Astrocyte of the spinal cord (primary cell): ENCODE data around the gene FGD3.

Experiments
- DNase-seq: peaks from one replicate; pipeline ENCODE4 v3.0.0; 2011; ENCODE audit warnings: low read depth, low spot score
- H3K4me3 ChIP-seq: 2 replicates; pipeline ENCODE4 v1.5.1; 2011; ENCODE audit warnings: low read depth, mild to moderate bottlenecking, low read length, moderate library complexity
- CTCF ChIP-seq: IDR thresholded peaks from 2 replicates; pipeline ENCODE4 v1.5.1; 2012; ENCODE audit warnings: low read depth, mild to moderate bottlenecking, low read length, inconsistent platforms
- in situ Hi-C: cut with HindIII; loops from 2 replicates; pipeline ENCODE4 v1.10.0; 2017; ENCODE audit warnings: low sequenced_read_pairs

Gene FGD3

GRCh38 chr9:92934321-92934720 is 13.0 kb upstream of the FGD3 start:
- no peak overlapping the region for H3K4me3 ChIP-seq
- in situ Hi-C loops, result no loop called here
- TF ChIP-seq CTCF, result no peak
- DNase-seq, result no peak

DNA sequence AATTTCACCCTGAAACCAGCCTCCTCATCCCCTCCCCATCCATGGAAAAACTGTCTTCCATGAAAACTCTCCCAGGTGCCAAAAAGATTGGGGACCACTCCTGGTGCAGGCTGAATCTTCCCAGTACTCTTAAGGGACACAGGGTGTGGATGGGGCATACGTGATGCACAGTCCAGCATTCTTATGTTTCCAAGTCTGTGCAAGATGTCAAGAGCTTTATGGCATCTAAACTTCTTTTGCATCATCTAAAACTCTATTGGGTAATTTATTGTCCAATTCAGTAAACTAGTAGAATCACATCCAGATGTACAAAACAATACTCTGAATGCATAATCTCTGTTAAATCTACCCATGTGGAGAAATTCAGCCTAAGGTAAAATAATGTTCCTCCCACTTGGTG is 9.3 kb upstream of the FGD3 start:
- TF ChIP-seq CTCF, result no peak
- H3K4me3 ChIP-seq, result no peak overlapping the region
- in situ Hi-C loops, result no loop called here
- no peak for DNase-seq

- no peak for DNase-seq
- no peak for TF ChIP-seq CTCF
- in situ Hi-C loops, result no loop called here
- no peak overlapping the region for H3K4me3 ChIP-seq
Observed at GRCh38 chr9:92941861-92942260, 5.5 kb upstream of the FGD3 start.

GRCh38 chr9:92942688-92943616 is 4.4 kb upstream of the FGD3 start:
- no peak for TF ChIP-seq CTCF
- in situ Hi-C loops, result no loop called here
- H3K4me3 ChIP-seq, result no peak overlapping the region
- DNase-seq, result no peak

- H3K4me3 ChIP-seq, result no peak overlapping the region
- in situ Hi-C loops, result no loop called here
- no peak for TF ChIP-seq CTCF
- no peak for DNase-seq
Observed at GRCh38 chr9:92944921-92945320, 2.4 kb upstream of the FGD3 start.

DNA sequence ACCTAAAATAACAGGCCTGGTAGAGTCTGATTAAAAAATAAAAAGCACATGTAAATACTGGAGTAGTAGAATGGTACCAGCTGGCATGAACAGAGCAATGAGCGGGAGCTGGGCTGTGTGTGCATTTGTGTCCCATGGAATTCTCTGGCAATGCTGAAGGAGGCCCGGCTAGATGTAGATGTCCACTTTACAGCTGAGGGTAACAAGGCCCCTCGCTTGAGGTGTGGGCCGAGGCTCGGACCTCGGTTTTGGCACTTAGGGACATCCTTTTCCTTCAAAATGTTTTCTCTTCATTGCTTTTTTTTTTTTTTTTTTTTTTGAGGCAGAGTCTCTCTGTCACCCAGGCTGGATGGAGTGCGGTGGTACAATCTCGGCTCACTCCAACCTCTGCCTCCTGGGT is 1.5 kb upstream of the FGD3 start:
- TF ChIP-seq CTCF, result no peak
- in situ Hi-C loops, result no loop called here
- DNase-seq, result no peak
- H3K4me3 ChIP-seq, result no peak overlapping the region
